ENCODE measurements around the gene NAA10.

Gene NAA10

DNA sequence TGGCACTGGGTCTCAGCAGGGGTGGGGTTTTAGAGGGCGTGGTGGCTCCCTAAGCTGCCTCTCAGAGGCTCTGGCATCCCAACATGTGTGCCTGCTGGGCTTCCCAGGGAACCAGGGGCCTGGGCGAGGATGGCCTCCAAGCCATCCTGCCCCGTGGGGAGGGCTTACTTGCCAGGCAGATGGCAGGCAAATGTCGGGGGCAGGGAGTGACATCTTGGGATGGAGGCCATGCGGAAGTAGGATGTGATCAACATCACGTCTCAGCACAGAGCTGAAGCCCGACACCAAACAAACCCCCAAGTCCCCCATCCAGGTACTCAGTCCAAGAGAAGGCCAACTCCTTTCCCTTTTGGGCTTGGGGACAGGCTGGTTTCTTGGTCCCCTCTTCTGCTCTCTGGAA is 53.6 kb downstream of the NAA10 start:
- peaks cover 3% of the 10 kb centered on the region for H3K27me3 ChIP-seq (ENCODE audit: control insufficient read depth, insufficient read depth, low read length)
- H3K79me2 ChIP-seq, result no peaks in the 10 kb centered on the region
- no peak overlapping the region for H3K4me2 ChIP-seq (ENCODE audit: low read length)
- H3K9ac ChIP-seq, result no peak overlapping the region
- H3K4me3 ChIP-seq (ENCODE audit: low read depth, low read length), result no peak overlapping the region
- no peaks in the 10 kb centered on the region for H3K9me3 ChIP-seq (ENCODE audit: control insufficient read depth, low read length)
- no peaks in the 10 kb centered on the region for H3K36me3 ChIP-seq (ENCODE audit: control insufficient read depth, insufficient read depth, low read length)
- no peak overlapping the region for H3K27ac ChIP-seq
- H2AFZ ChIP-seq, result no peak overlapping the region
- TF ChIP-seq, protein P1, sequence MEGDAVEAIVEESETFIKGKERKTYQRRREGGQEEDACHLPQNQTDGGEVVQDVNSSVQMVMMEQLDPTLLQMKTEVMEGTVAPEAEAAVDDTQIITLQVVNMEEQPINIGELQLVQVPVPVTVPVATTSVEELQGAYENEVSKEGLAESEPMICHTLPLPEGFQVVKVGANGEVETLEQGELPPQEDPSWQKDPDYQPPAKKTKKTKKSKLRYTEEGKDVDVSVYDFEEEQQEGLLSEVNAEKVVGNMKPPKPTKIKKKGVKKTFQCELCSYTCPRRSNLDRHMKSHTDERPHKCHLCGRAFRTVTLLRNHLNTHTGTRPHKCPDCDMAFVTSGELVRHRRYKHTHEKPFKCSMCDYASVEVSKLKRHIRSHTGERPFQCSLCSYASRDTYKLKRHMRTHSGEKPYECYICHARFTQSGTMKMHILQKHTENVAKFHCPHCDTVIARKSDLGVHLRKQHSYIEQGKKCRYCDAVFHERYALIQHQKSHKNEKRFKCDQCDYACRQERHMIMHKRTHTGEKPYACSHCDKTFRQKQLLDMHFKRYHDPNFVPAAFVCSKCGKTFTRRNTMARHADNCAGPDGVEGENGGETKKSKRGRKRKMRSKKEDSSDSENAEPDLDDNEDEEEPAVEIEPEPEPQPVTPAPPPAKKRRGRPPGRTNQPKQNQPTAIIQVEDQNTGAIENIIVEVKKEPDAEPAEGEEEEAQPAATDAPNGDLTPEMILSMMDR (IDR thresholded peaks at IDR 0.05), result no peak
- no peaks in the 10 kb centered on the region for H3K4me1 ChIP-seq

DNA sequence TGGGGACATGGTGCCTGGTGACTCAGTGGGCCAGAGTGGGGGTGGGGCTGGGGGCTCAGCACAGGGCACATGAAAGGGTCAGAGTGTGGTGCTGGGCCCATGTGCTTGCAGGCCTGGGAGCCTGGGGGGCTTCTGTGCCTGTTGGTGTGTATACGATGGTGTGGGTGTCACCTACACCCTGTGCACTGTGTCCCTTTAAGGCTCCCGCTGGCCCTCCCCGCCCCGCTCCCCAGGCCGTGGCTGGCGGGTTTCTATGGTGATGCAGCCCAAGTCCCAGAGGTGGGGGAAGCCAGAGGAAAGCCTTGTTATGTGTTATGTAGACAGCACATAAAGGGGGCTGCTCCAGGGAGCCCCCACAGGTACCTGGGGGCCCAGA is 54.4 kb downstream of the NAA10 start:
- no peak overlapping the region for H3K27ac ChIP-seq
- H3K4me2 ChIP-seq (ENCODE audit: low read length), result no peak overlapping the region
- TF ChIP-seq, protein P1 (IDR thresholded peaks at IDR 0.05), result no peak
- no peaks in the 10 kb centered on the region for H3K9me3 ChIP-seq (ENCODE audit: control insufficient read depth, low read length)
- H2AFZ ChIP-seq, result no peak overlapping the region
- H3K36me3 ChIP-seq (ENCODE audit: control insufficient read depth, insufficient read depth, low read length), result no peaks in the 10 kb centered on the region
- H3K4me1 ChIP-seq, result no peaks in the 10 kb centered on the region
- peaks cover 3% of the 10 kb centered on the region for H3K27me3 ChIP-seq (ENCODE audit: control insufficient read depth, insufficient read depth, low read length)
- no peak overlapping the region for H3K4me3 ChIP-seq (ENCODE audit: low read depth, low read length)
- H3K9ac ChIP-seq, result no peak overlapping the region
- H3K79me2 ChIP-seq, result no peaks in the 10 kb centered on the region

DNA sequence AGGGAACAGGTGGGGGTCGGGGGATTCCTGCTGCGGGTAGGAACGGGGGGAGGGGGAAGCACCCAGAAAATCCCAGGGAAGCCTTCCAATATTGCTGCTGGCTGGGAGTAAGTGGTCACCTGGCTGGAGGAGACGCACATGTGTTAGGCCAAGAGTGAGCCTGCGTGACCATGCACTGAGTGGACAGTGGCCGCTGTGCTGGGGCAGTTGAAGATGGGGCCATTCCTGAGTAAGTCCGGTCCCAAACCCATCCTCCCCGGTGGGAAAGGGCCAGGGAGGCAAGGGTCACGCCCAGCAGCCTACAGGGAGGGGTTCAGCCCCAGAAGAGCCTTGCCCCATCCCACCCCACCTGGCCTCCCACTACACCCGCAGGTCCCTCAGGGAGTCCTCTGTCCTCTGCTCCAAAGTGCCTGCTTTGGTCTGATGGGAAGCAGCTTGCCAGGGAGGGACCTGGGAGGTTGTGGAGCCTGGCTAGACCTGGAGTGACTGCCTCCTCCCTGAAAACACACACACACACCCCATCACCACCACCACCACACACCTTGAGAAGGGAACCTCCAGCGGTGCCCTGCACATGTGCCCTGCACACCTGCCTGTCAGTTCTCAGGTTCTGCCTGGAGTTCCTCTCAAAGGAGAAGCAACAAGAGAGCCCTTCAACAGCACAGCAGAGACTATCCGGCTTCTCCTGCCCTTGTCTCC is 54.9 kb downstream of the NAA10 start:
- peaks cover 3% of the 10 kb centered on the region for H3K27me3 ChIP-seq (ENCODE audit: control insufficient read depth, insufficient read depth, low read length)
- H3K4me1 ChIP-seq, result no peaks in the 10 kb centered on the region
- H3K4me3 ChIP-seq (ENCODE audit: low read depth, low read length), result no peak overlapping the region
- H3K27ac ChIP-seq, result no peak overlapping the region
- H3K36me3 ChIP-seq (ENCODE audit: control insufficient read depth, insufficient read depth, low read length), result no peaks in the 10 kb centered on the region
- H3K4me2 ChIP-seq (ENCODE audit: low read length), result no peak overlapping the region
- no peak overlapping the region for H2AFZ ChIP-seq
- TF ChIP-seq, protein P1 (IDR thresholded peaks at IDR 0.05), result no peak
- no peaks in the 10 kb centered on the region for H3K9me3 ChIP-seq (ENCODE audit: control insufficient read depth, low read length)
- H3K79me2 ChIP-seq, result no peaks in the 10 kb centered on the region
- H3K9ac ChIP-seq, result no peak overlapping the region

Data from parathyroid adenoma (tissue), 2 donors.